ENCODE data around the gene MICAL2. TPM values are rescaled to one million over a fixed set of nuclear protein-coding genes. Genes with fewer than 3 reads are reported as not detected.
A peak's percentile ranks its signal among the peaks of the same experiment; 100 is the strongest.

The MICAL2 gene
- total and polyA plus RNA-seq, 2 of the 13 experiments (the other 11 are each of a cell fraction or from before 2014, with no cell fraction given): 0.78 to 1.1 TPM

DNA sequence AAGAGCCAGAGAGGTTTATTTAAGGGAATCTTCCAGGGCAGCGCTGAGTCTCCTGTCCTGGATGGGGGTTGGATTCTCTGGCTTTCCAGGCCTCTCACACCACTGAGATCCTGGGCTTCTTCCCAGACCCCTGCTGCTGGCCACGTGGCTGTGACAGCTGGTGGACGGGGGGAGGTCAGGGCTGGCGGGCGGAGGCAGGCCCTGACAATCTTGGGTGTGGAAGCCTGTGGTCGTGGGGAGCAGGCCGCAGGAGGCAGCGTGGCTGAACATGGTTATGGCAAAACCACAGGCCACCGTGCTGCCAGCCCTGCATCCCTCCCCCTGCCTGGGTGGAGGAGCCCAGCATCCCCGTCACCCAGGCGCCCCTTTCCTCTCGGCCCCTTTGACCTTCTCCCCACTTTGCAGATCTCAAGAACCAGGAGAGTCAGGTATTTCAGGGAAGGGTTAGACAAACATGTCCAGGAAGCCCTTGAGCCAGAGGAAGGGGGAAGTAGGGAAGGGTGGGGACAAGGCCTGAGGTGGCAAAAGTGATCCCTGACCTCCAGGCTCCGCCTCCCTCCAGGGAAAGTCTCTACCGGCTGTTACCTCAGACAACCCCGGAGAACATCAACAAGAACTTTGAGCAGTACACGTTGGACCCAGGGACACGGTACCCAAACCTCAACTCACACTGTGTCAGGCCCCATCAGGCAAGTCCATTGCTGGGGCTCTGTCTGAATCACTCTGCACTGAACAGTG lies 111.8 kb downstream of the MICAL2 start (continued):
- peak in 1 of 2 experiments; percentile 39; a peak in 1 of 4 replicates for TF ChIP-seq EP300 (IDR thresholded peaks at IDR 0.05; ENCODE audit: low read depth in 2 of 2, low read length in 2 of 2)
- no peak for TF ChIP-seq EP300 (CRISPR knock-in tag; IDR thresholded peaks at IDR 0.05; ENCODE audit: borderline replicate concordance)
- 0 out of 2 replicates have a peak, but pooled peaks have one; percentile 20 for TF ChIP-seq MYC (CRISPR knock-in tag; IDR thresholded peaks at IDR 0.05; ENCODE audit: borderline replicate concordance)
- TF ChIP-seq, protein P1, sequence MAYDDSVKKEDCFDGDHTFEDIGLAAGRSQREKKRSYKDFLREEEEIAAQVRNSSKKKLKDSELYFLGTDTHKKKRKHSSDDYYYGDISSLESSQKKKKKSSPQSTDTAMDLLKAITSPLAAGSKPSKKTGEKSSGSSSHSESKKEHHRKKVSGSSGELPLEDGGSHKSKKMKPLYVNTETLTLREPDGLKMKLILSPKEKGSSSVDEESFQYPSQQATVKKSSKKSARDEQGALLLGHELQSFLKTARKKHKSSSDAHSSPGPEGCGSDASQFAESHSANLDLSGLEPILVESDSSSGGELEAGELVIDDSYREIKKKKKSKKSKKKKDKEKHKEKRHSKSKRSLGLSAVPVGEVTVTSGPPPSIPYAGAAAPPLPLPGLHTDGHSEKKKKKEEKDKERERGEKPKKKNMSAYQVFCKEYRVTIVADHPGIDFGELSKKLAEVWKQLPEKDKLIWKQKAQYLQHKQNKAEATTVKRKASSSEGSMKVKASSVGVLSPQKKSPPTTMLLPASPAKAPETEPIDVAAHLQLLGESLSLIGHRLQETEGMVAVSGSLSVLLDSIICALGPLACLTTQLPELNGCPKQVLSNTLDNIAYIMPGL (CRISPR knock-in tag; IDR thresholded peaks at IDR 0.05; ENCODE audit: borderline replicate concordance in 1 of 2, low read depth in 1 of 2): 0 out of 4 replicates have a peak, but pooled peaks of 1 of the 2 experiments have one; percentile 27
- TF ChIP-seq ZMYM2 (CRISPR knock-in tag; IDR thresholded peaks at IDR 0.05): peak; percentile 48; the same call in 1 of the 2 replicates
- TF ChIP-seq FOXA3 (CRISPR knock-in tag; IDR thresholded peaks at IDR 0.05): peak; percentile 44
- TF ChIP-seq, protein P2, sequence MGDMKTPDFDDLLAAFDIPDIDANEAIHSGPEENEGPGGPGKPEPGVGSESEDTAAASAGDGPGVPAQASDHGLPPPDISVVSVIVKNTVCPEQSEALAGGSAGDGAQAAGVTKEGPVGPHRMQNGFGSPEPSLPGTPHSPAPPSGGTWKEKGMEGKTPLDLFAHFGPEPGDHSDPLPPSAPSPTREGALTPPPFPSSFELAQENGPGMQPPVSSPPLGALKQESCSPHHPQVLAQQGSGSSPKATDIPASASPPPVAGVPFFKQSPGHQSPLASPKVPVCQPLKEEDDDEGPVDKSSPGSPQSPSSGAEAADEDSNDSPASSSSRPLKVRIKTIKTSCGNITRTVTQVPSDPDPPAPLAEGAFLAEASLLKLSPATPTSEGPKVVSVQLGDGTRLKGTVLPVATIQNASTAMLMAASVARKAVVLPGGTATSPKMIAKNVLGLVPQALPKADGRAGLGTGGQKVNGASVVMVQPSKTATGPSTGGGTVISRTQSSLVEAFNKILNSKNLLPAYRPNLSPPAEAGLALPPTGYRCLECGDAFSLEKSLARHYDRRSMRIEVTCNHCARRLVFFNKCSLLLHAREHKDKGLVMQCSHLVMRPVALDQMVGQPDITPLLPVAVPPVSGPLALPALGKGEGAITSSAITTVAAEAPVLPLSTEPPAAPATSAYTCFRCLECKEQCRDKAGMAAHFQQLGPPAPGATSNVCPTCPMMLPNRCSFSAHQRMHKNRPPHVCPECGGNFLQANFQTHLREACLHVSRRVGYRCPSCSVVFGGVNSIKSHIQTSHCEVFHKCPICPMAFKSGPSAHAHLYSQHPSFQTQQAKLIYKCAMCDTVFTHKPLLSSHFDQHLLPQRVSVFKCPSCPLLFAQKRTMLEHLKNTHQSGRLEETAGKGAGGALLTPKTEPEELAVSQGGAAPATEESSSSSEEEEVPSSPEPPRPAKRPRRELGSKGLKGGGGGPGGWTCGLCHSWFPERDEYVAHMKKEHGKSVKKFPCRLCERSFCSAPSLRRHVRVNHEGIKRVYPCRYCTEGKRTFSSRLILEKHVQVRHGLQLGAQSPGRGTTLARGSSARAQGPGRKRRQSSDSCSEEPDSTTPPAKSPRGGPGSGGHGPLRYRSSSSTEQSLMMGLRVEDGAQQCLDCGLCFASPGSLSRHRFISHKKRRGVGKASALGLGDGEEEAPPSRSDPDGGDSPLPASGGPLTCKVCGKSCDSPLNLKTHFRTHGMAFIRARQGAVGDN (CRISPR knock-in tag; IDR thresholded peaks at IDR 0.05): peak; percentile 33
- peak; percentile 95 for TF ChIP-seq ZSCAN25 (CRISPR knock-in tag; IDR thresholded peaks at IDR 0.05)
- peak; percentile 12; the same call in 1 of the 2 replicates for TF ChIP-seq BCL6 (CRISPR knock-in tag; IDR thresholded peaks at IDR 0.05)
- TF ChIP-seq FOXK1 (CRISPR knock-in tag; IDR thresholded peaks at IDR 0.05; ENCODE audit: borderline replicate concordance, low read depth): peak; percentile 39; the same call in 1 of the 2 replicates
- TF ChIP-seq KAT7 (CRISPR knock-in tag; IDR thresholded peaks at IDR 0.05; ENCODE audit: borderline replicate concordance): no peak
- TF ChIP-seq SALL1 (CRISPR knock-in tag; IDR thresholded peaks at IDR 0.05): peak; percentile 68; the same call in 1 of the 2 replicates
- peak; percentile 22; the same call in 1 of the 2 replicates for TF ChIP-seq HOXA3 (CRISPR knock-in tag; IDR thresholded peaks at IDR 0.05)
- TF ChIP-seq, protein P3, sequence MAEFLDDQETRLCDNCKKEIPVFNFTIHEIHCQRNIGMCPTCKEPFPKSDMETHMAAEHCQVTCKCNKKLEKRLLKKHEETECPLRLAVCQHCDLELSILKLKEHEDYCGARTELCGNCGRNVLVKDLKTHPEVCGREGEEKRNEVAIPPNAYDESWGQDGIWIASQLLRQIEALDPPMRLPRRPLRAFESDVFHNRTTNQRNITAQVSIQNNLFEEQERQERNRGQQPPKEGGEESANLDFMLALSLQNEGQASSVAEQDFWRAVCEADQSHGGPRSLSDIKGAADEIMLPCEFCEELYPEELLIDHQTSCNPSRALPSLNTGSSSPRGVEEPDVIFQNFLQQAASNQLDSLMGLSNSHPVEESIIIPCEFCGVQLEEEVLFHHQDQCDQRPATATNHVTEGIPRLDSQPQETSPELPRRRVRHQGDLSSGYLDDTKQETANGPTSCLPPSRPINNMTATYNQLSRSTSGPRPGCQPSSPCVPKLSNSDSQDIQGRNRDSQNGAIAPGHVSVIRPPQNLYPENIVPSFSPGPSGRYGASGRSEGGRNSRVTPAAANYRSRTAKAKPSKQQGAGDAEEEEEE (CRISPR knock-in tag; IDR thresholded peaks at IDR 0.05; ENCODE audit: borderline replicate concordance): no peak
